GM18507 (cell line): ENCODE results near the gene PTK6.
"Not testable (repeated sequence)": the region's sequence is repeated elsewhere in the genome, so short reads cannot be mapped to it uniquely, and the experiment has no call there.

ENCODE experiments used
- DNase-seq: peaks from one replicate; pipeline ENCODE4 v3.0.0; 2011; ENCODE audit warnings: low read depth; ENCODE audit not compliant: insufficient read length; ENCODE audit errors: extremely low spot score
- FAIRE-seq: peaks from 2 replicates; lab custom pipeline; 2011; peaks lifted over from hg19 to GRCh38; lab: Jason Lieb, UNC

The PTK6 gene

GRCh38 chr20:63487781-63488241, 49.4 kb downstream of the PTK6 start:
- DNase-seq (no peak), FAIRE-seq (no peak)

- FAIRE-seq = no peak
These were observed 49.9 kb downstream of the PTK6 start for GRCh38 chr20:63487116-63487764.

DNA sequence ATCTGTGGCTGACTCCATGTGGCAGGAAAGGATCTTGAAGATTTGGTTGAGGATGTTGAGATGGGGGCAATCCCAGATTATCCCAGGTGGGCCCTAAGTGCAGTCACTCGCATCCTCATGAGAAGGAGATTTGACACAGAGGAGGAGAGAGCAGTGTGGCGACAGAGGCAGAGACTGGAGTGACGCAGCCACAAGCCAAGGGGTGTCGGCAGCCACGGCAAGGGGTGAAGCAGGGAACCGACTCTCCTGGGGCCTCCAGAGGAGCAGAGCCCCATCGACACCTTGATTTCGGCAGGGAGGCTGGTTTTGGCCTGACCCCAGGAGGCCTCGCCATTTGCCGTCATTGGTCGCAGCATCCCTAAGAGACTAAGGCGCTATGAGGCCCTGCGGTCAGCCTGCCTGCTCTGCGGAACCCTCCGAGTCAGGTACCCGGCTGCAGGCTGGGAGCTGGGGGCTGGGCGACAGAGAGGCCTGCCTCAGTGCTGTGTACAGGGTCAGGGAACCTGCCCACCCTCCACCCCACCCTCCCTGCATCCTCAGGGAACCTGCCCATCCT, 50.8 kb downstream of the PTK6 start:
- FAIRE-seq (no peak), DNase-seq (no peak)

More at GRCh38 chr20:63487116-63487764, 49.9 kb downstream of the PTK6 start:
- DNase-seq = no peak

DNA sequence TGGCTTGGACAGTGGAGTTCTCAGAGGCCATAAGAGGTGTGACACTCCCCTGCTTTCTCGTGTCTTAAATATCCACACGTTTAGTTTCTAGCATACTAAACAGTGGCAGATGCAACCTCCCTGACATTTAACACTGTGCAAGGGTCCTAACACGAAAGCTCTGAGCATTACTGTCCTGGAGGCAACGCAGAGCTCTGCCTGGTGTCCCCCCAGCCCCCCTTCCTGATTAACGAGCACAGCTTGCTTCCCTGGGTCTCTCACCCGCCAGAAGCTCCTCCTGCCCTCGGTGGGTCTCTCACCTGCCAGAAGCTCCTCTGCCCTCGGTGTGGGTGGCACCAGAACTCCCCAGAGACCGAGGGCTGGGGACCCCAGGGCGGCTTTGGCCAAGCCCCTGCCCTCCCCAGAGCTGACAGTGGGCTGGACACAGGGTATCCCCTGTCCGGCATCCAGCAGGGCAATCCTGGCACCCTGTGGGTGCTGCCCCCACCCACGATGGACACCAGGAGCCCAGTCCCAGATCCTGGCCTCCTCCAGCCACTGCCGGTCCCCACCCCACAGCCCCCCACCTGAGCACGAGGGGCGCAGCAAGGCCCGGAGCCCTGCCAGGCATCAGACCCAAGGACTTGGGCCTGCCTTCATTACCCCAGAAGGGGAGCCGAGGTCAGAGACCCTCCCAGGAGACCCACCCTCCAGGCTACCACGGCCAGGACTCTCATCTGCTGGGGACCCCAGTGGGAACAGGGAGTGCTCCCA, 52.3 kb downstream of the PTK6 start:
- no peak for DNase-seq
- FAIRE-seq = no peak

DNA sequence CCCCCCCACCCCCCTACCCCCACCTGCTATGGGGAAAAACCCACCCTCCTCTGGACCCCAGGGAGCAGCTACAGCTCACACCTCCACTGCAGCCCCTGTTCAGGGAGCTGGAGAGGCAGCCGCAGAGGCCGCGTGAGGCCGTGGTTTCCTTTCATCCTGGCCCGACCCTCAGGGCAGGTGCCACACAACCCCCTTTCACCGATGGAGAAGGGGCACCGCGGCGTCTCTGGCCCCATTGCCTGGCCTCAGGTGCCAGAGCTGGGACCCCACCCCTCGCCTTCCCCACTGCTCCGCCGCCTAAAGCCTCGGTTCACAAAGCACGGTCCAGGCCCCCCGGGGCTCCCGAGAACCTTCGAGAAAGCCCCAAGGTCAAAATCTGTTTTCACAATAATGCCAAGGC, 52.9 kb downstream of the PTK6 start:
- DNase-seq = no peak
- no peak for FAIRE-seq

DNA sequence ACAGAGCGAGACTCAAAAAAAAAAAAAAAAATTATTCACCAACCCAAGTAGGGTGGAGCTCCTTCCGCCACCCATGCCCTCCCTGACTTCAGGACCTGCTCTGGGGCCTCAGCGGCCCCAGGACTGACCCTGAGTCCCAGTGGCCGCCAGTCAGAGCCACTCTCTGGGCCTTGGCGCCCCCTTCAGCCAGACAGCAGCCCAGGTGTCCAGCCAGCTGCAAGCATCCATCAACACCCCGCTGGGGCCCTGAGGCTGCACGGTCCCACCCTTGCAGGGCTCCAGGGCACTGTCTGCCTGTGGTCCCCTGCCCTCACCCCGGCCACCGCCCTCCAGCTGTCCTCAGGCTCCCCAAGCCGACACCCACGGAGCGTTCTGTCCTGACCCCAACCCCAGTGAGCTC, 53.3 kb downstream of the PTK6 start:
- FAIRE-seq (no peak), DNase-seq (no peak)

- DNase-seq = no peak
- no peak for FAIRE-seq
These were observed 55.1 kb downstream of the PTK6 start for GRCh38 chr20:63482021-63482587.

DNA sequence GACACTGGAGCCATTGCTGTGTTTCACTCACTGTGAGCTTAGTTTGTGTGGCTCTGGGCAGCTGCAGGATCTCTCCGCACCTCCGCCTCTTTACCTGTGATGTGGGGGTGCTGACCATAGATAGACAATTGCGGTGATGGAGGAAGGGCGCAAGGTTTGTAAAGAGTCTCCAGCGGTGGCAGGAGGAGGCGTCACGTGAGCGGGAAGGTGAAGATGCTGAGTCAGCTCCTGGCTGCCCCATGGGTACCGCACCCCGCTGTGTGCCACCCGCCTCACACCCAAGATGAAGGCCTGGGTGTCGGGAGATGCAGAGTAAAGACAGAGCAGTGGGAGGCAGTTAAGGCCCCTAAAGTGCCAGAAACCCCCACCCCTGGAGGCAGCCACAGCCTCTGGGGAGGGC, 55.7 kb downstream of the PTK6 start:
- FAIRE-seq = no peak
- DNase-seq = no peak

DNA sequence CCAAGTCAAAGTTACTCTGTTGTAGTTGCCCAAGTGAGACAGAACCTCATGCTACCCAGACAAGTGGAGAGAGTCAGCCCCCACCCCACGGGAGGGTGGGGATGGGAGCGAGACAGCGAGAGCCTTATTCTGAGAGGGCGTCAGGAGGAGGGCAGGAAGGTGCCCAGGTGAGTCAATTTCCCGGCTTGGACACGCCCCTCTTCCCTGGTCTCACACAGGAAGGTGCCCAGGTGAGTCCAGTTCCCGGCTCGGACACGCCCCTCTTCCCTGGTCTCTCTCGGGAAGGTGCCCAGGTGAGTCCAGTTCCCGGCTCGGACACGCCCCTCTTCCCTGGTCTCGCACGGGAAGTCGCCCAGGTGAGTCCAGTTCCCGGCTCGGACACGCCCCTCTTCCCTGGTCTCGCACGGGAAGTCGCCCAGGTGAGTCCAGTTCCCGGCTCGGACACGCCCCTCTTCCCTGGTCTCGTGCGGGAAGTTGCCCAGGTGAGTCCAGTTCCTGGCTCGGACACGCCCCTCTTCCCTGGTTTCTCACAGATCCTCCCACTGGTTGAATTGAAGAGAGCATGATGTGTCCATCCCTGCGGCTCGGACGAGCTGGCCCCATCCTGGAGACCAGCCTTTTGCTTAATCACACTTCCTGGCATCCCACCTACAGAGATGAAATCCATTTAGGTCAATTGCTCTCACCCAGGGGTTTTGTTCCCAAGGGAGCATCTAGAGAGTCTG, 57.3 kb downstream of the PTK6 start:
- DNase-seq, FAIRE-seq: not testable (repeated sequence)

- no peak for FAIRE-seq
- no peak for DNase-seq
These were observed 58.6 kb downstream of the PTK6 start for GRCh38 chr20:63478346-63479302.
